Measurements from ENCODE around the gene RABGAP1.

- TF ChIP-seq POLR2A (IDR thresholded peaks at IDR 0.05; ENCODE audit: low read depth) (no peak), EP300 (IDR thresholded peaks at IDR 0.05) (no peak), CTCF (IDR thresholded peaks at IDR 0.05) (no peak), POLR2AphosphoS5 (IDR thresholded peaks at IDR 0.05) (no peak)
Measured at GRCh38 chr9:123093141-123093540, 152.3 kb downstream of the RABGAP1 start.

Data from esophagus muscularis mucosa (tissue), 4 donors.